ENCODE results near the gene WDR35.

The WDR35 gene

DNA sequence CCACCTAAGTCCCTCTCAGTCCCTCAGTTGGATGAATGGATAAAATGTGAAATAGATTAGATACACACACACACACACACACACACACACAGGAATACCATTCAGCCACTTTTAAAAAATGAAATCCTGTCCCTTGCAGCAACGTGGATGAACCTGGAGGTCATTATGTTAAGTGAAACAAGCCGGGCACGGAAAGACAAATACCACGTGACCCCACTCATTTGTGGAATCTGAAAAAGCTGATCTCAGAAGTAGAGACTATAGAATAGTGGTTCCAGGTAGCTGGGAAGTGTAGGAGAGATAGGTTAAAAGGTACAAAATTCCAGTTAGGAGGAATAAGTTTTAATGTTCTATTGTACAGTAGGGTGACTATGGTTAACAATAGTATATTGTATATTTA lies 119.1 kb downstream of the WDR35 start:
- no peak for DNase-seq (ENCODE audit: low read depth, low spot score)

DNA sequence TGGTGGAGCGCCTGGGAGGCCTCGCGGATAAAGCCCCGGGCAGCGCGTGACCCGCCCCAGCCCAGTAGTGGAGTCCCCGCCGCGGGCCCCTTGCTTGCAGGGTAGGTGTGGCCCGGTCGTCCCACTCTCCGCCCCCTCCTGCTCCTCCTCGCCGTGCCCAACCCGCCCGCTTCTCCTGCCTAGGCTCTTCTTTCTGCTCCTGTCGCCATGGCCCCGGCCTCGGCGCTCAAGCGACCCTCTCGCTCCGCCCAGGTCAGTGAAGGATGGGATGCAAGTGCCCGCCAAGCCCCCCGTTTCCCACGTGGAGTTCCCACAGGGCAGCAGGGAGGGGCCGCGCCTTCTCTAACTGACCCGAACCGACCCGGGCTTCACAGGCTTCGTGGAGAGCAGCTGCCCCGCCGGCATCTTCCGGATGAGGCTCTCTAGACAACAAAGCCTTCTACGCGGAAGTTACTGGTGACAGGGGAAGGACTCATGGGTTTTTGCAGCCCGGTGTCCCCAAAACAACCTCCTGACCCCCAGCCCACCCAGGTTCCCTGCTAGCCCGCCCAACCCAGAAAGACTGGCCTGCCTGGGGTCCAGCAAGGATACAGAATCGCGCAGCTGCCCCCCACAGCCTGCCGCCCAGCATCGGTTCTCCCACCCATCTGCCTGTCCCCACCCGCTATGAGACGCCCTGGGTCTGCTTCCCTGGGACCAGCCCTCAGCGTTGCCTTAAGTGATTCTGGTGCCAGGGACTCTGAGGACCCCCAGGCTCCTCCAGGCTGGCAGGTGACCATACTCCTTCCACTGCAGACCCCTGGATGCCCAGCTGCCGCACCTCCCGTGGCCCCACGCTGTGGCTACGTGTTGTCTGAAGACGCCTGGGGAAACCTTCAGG lies 121.0 kb downstream of the WDR35 start:
- DNase-seq (ENCODE audit: low read depth, low spot score): no peak

DNA sequence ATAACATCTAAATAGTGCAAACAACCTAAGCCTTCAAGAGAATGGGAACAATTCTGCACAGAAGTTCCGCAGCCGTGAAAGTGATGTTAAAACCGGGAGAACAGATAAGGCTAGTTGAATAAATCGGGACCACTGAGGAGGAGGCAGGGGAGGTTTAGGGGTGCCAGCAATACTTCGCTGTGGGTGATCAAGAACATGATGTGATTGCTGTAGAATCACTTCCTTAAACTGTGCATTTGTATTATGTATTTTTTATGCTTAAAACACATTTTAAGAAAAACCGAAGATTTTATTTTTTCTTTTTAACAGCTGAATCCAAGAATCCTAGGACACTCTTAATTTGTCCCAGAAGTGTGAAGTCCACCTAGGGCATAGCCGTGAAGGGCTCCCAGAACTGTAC lies 121.7 kb downstream of the WDR35 start:
- no peak for DNase-seq (ENCODE audit: low read depth, low spot score)

DNA sequence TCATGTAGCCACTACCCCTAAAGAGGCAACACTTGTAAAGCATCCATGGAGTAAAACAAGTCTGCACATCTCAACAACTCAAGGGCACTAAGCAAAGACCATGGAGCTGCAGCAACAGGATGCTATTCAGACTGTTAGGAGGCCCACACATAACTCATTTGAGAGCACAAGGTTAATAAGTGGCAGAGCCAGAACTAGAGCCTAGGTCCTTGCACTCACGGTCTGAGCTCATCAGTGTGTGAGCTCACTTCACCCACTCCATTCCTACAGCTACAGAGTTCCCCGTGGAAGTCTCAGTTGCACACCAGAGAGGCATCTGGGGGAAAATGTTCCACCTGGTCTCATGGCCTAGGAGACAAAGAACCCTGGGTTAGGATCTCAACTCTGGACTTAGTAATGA lies 123.1 kb downstream of the WDR35 start:
- no peak for DNase-seq (ENCODE audit: low read depth, low spot score)

DNA sequence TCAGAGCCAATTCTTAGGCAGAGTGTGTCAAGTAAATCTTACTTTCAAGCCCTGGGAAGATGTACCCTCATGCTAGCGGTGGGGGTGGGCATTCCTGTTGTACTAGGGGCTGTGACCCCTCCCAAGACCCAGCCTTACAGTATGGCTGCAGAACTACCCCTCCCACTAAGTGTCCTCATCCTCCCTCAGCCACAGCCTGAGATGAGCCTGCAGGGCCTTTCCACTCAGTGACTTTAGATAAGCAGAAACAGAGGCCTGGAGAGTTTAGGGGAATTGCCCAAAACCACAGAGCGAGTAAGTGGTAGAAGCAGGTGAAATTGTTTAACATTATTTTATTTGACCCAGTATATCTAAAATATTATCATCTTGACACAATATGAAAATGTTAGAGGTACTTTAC lies 124.8 kb downstream of the WDR35 start:
- no peak for DNase-seq (ENCODE audit: low read depth, low spot score)

DNA sequence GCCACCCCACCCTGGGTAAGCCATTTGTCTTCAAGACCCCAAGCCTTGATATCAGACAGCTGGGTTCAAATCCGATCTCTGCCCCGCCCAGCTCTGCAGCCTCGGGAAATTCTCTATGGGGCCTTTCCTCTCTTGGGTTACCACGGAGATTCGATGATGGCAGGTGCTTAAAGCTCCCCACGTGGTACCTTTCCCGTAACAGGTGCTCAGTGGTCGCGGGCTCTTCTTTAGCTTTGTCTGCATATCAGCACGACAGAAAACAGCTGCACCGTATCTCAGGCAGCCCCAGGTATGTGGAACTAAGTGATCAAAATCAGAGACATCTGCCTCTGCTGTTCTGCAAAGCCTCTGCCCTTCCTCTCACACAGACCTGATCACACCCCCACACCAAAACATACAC lies 125.5 kb downstream of the WDR35 start:
- no peak for DNase-seq (ENCODE audit: low read depth, low spot score)

DNA sequence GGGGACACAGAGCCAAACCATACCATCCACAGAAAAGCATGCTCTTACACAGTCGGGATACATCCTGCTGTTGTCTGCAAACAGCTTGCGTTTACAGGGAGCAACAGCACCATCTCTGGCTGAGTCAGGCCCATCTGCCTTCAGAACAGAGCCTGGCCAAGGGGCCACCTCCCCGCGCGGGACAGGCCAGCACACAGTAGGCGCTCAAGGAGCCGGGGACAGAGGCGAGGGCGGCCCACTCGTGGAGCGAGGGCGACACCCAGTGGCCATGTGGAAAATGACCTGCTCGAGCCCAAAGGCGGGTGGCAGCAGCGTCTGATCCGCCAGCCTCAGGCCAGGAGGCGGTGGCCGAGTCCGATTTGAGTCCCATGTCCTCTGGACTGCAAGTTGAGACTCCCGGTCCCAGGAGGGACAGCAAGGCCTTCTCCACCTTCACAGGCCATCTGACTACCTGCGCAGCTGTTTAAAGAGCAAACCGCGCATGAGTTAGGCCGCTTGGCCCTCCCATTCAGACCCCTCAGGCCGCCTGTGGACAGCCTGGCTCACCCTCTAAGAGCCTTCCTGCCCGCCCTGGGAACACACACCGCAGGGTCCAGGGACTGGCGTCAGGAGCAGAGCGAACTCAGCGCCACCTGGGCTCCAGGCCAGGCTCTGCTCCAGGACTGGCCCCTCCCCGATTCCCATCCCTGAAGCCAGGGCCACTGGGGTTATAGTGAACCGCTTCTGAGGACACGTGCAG lies 126.4 kb downstream of the WDR35 start:
- DNase-seq (ENCODE audit: low read depth, low spot score): peak; percentile 38

DNA sequence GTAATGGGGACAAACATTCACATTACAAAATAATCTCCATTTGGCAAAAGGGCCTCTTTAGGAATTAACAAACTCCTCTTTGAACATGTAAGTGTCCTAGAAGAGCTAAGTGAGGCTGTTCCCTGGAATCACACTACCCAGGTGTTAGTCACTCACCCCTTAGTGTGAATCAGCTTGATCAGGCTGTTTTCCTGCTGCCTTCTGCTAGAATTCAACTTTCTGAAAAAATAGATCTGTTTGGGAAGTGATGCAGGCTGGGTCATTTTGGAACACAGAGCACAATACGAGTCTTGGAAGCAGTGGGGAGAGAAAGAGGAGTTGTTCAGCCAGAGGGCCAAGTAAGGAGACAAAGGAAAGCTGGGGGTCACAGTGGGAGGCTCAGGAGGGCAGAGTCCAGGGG lies 128.1 kb downstream of the WDR35 start:
- DNase-seq (ENCODE audit: low read depth, low spot score): no peak
